Spleen (tissue), 11 donors: ENCODE results near the gene ABCG2. TPM values are rescaled to one million over a fixed set of nuclear protein-coding genes. Genes with fewer than 3 reads are reported as not detected.

Source experiments
- DNase-seq: peaks from one replicate; pipeline ENCODE4 v3.0.0-alpha.2; 2020
- H3K27ac ChIP-seq, 8 donors: fragments of 200-600 bp; sonication (generic) in 7 of 8; 1 replicate in 4 of 8; 2 replicates in 4 of 8; pipeline versions ENCODE4 v1.5.0 to v1.8.0; 2016 to 2021; ENCODE audit warnings: inconsistent platforms in 4 of 8, mild to moderate bottlenecking in 4 of 8, moderate library complexity in 1 of 8
- H3K27me3 ChIP-seq, 7 donors: fragments of 200-600 bp; sonication (generic) in 6 of 7; replicated peaks in 1 of 7; 1 replicate in 4 of 7; 2 replicates in 3 of 7; pipeline versions ENCODE4 v1.5.0 to v1.8.0; 2016 to 2021; ENCODE audit warnings: inconsistent platforms in 3 of 7, mild to moderate bottlenecking in 1 of 7
- H3K36me3 ChIP-seq, 6 donors: fragments of 200-600 bp; sonication (generic) in 5 of 6; 1 replicate in 4 of 6; 2 replicates in 2 of 6; pipeline versions ENCODE4 v1.5.0 to v1.8.0; 2016 to 2021; ENCODE audit warnings: inconsistent platforms in 2 of 6
- H3K4me1 ChIP-seq, 6 donors: fragments of 200-600 bp; sonication (generic) in 5 of 6; 1 replicate in 3 of 6; 2 replicates in 3 of 6; pipeline versions ENCODE4 v1.5.0 to v1.8.0; 2016 to 2021; ENCODE audit warnings: inconsistent platforms in 3 of 6
- H3K4me3 ChIP-seq, 8 donors: fragments of 200-600 bp; sonication (generic) in 7 of 8; 1 replicate in 4 of 8; 2 replicates in 4 of 8; pipeline versions ENCODE4 v1.5.0 to v1.8.0; 2016 to 2021; ENCODE audit warnings: inconsistent platforms in 4 of 8, mild to moderate bottlenecking in 4 of 8, moderate library complexity in 2 of 8
- H3K9me3 ChIP-seq, 8 donors: fragments of 200-600 bp; sonication (generic) in 7 of 8; 1 replicate in 4 of 8; 2 replicates in 4 of 8; pipeline versions ENCODE4 v1.5.0 to v1.8.0; 2016 to 2021; ENCODE audit warnings: inconsistent platforms in 4 of 8
- CTCF ChIP-seq, 11 experiments: fragments of 200-600 bp in 7 of 11; fragments of 450-650 bp in 4 of 11; sonication (generic) in 4 of 11; IDR thresholded peaks in 8 of 11; conservative IDR thresholded peaks in 3 of 11; 1 replicate in 7 of 11; 2 replicates in 4 of 11; pipeline versions ENCODE4 v1.4.0 to v1.8.0; 2016 to 2021; ENCODE audit warnings: antibody characterized with exemption in 11 of 11, inconsistent platforms in 4 of 11, mild to moderate bottlenecking in 1 of 11
- POLR2A ChIP-seq, 3 donors: fragments of 450-650 bp; IDR thresholded peaks; one replicate each; pipeline ENCODE4 v1.5.1; 2017; ENCODE audit warnings: antibody characterized with exemption in 3 of 3, mild to moderate bottlenecking in 1 of 3
- POLR2AphosphoS5 ChIP-seq, 3 donors: sonication (generic); formaldehyde crosslinking; IDR thresholded peaks; one replicate each; pipeline ENCODE4 v1.5.1; 2017; ENCODE audit warnings: antibody characterized with exemption in 3 of 3
- WGBS, 5 donors: extraction: QIAGEN DNeasy Blood & Tissue Kit in 3 of 5; methylation state at CpG; one replicate each; pipeline versions ENCODE4 v1.1.5 to v1.1.7; 2013 to 2018; 5-methylcytosine and 5-hydroxymethylcytosine counted together
- intact Hi-C: fragments of 100-400 bp; cut with DNase I; formaldehyde crosslinking; loops from one replicate; pipeline ENCODE4 v1.15.0; 2023; ENCODE audit warnings: low total_unique reads
- polyA plus RNA-seq, 3 donors: library from polyadenylated mRNA; stranded (reverse); fragments of 200-250 nt; gene quantifications; one replicate each; pipeline ENCODE4 v1.2.1, GENCODE V29; 2013
- total RNA-seq, 7 donors: library from RNA; depleted of rRNA in 3 of 7; stranded (reverse); fragments of >200 nt in 3 of 7; fragmentation: NEBNext Ultra II Directional in 4 of 7; extraction: Animal tissue kit (Norgen Biotek cat#: 25700) in 4 of 7; gene quantifications; one replicate each; pipeline versions ENCODE4 v1.1.0 to v1.2.1, GENCODE V29; 2016 to 2021
- donor health status: healthy with polysubstance abuse.
- donor health status: DM: no; HTN: no; CAD: no; lungs with moderate emphysema.
- donor health status: DM: no; HTN: no; CAD: no.
- donor health status: Bipolar disorder and iron deficiency.
- donor health status: healthy.
- donor health status: DM: no; HTN: no; CAD: no.
- donor health status: DM: yes; HTN: yes; CAD: no.

ABCG2 gene
- total and polyA plus RNA-seq, 10 donors = 0.12 to 3.0 (median 1.4) TPM

- intact Hi-C loops = no loop called here
- TF ChIP-seq POLR2A (IDR thresholded peaks at IDR 0.05) = no peak
- TF ChIP-seq POLR2AphosphoS5 (IDR thresholded peaks at IDR 0.05) = no peak
- no peak for TF ChIP-seq CTCF (IDR thresholded peaks at IDR 0.05 in 8 of 11, conservative IDR thresholded peaks at IDR 0.05 in 3 of 11)
- no peaks in the 10 kb centered on the region for H3K27me3 ChIP-seq
Measured at GRCh38 chr4:88178626-88179231, 20.3 kb upstream of the ABCG2 start.

GRCh38 chr4:88177983-88178625, 19.7 kb upstream of the ABCG2 start:
- intact Hi-C loops = no loop called here
- WGBS, 5 donors = 41 to 61% (median 52%) methylated on average over 2 to 4 of the region's 4 CpGs
- H3K27me3 ChIP-seq = no peaks in the 10 kb centered on the region
- H3K4me3 ChIP-seq = no peak overlapping the region
- no peaks in the 10 kb centered on the region for H3K36me3 ChIP-seq
- H3K4me1 ChIP-seq = peaks cover 0 to 4% (median 0%) of the 10 kb centered on the region in 6 donors
- H3K27ac ChIP-seq = no peak overlapping the region
- H3K9me3 ChIP-seq = peaks cover 0 to 13% (median 0%) of the 10 kb centered on the region in 8 donors
- no peak for TF ChIP-seq POLR2AphosphoS5 (IDR thresholded peaks at IDR 0.05)
- TF ChIP-seq CTCF (IDR thresholded peaks at IDR 0.05 in 8 of 11, conservative IDR thresholded peaks at IDR 0.05 in 3 of 11) = no peak
- no peak for TF ChIP-seq POLR2A (IDR thresholded peaks at IDR 0.05)
- DNase-seq = no peak

More at GRCh38 chr4:88178626-88179231, 20.3 kb upstream of the ABCG2 start:
- Histone ChIP-seq H3K27ac (no peak overlapping the region), H3K9me3 (peaks cover 0 to 13% (median 0%) of the 10 kb centered on the region in 8 donors), H3K36me3 (no peaks in the 10 kb centered on the region), H3K4me3 (no peak overlapping the region), H3K4me1 (peaks cover 0 to 4% (median 0%) of the 10 kb centered on the region in 6 donors)
- DNase-seq = no peak
- WGBS, 5 donors = 47 to 93% (median 61%) methylated on average over 1 to 2 of the region's 2 CpGs

GRCh38 chr4:88172987-88173386, 14.5 kb upstream of the ABCG2 start:
- no peak for DNase-seq
- intact Hi-C loops = no loop called here
- no peaks in the 10 kb centered on the region for H3K36me3 ChIP-seq

More at GRCh38 chr4:88172987-88173386, 14.5 kb upstream of the ABCG2 start:
- Histone ChIP-seq H3K27ac (no peak overlapping the region), H3K4me3 (no peak overlapping the region), H3K9me3 (no peaks in the 10 kb centered on the region), H3K4me1 (no peaks in the 10 kb centered on the region), H3K27me3 (no peaks in the 10 kb centered on the region)
- TF ChIP-seq POLR2A (IDR thresholded peaks at IDR 0.05) (no peak), CTCF (IDR thresholded peaks at IDR 0.05 in 8 of 11, conservative IDR thresholded peaks at IDR 0.05 in 3 of 11) (no peak), POLR2AphosphoS5 (IDR thresholded peaks at IDR 0.05) (no peak)
